ENCODE measurements around the gene KRT84.
"Not testable (repeated sequence)": the region's sequence is repeated elsewhere in the genome, so short reads cannot be mapped to it uniquely, and the experiment has no call there.

The KRT84 gene

GRCh38 chr12:52355176-52355575 is 30.3 kb downstream of the KRT84 start:
- H3K9me3 Mint-ChIP-seq, result no peaks in the 10 kb centered on the region
- H3K27me3 Mint-ChIP-seq, result peaks cover 11% of the 10 kb centered on the region
- DNase-seq (ENCODE audit: low spot score in 2 of 2) (no peak), ATAC-seq (ENCODE audit: low read depth) (no peak)
- H3K4me1 Mint-ChIP-seq, result peaks cover 18% of the 10 kb centered on the region
- H3K27ac Mint-ChIP-seq, result no peak overlapping the region
- no peak overlapping the region for H3K4me3 Mint-ChIP-seq
- no peaks in the 10 kb centered on the region for H3K36me3 Mint-ChIP-seq

GRCh38 chr12:52354200-52354599 is 31.3 kb downstream of the KRT84 start:
- H3K9me3 Mint-ChIP-seq, result no peaks in the 10 kb centered on the region
- DNase-seq (ENCODE audit: low spot score in 2 of 2) (no peak), ATAC-seq (ENCODE audit: low read depth) (no peak)
- no peak overlapping the region for H3K4me3 Mint-ChIP-seq
- H3K36me3 Mint-ChIP-seq, result no peaks in the 10 kb centered on the region
- H3K4me1 Mint-ChIP-seq, result peaks cover 14% of the 10 kb centered on the region
- H3K27ac Mint-ChIP-seq, result no peak overlapping the region
- H3K27me3 Mint-ChIP-seq, result peaks cover 7% of the 10 kb centered on the region

GRCh38 chr12:52353766-52354165 is 31.7 kb downstream of the KRT84 start:
- Mint-ChIP-seq H3K27ac (no peak overlapping the region), H3K4me3 (no peak overlapping the region), H3K27me3 (peaks cover 7% of the 10 kb centered on the region), H3K9me3 (no peaks in the 10 kb centered on the region), H3K36me3 (no peaks in the 10 kb centered on the region), H3K4me1 (peaks cover 10% of the 10 kb centered on the region)
- ATAC-seq (ENCODE audit: low read depth) (no peak), DNase-seq (ENCODE audit: low spot score in 2 of 2) (no peak)

GRCh38 chr12:52352951-52353350 is 32.5 kb downstream of the KRT84 start:
- DNase-seq (ENCODE audit: low spot score in 2 of 2) (no peak), ATAC-seq (ENCODE audit: low read depth) (no peak)
- Mint-ChIP-seq H3K27me3 (peaks cover 7% of the 10 kb centered on the region), H3K4me1 (peaks cover 6% of the 10 kb centered on the region), H3K4me3 (no peak overlapping the region), H3K9me3 (no peaks in the 10 kb centered on the region), H3K27ac (no peak overlapping the region), H3K36me3 (no peaks in the 10 kb centered on the region)

- H3K27me3 Mint-ChIP-seq, result peaks cover 7% of the 10 kb centered on the region
- DNase-seq (ENCODE audit: low spot score in 2 of 2) (no peak), ATAC-seq (ENCODE audit: low read depth) (no peak)
- H3K4me1 Mint-ChIP-seq, result peaks cover 2% of the 10 kb centered on the region
- H3K36me3 Mint-ChIP-seq, result no peaks in the 10 kb centered on the region
- no peak overlapping the region for H3K27ac Mint-ChIP-seq
- H3K4me3 Mint-ChIP-seq, result no peak overlapping the region
- H3K9me3 Mint-ChIP-seq, result no peaks in the 10 kb centered on the region
These were observed 34.0 kb downstream of the KRT84 start for GRCh38 chr12:52351196-52352059.

- Mint-ChIP-seq H3K27ac (no peak overlapping the region), H3K4me1 (peaks cover 2% of the 10 kb centered on the region), H3K36me3 (no peaks in the 10 kb centered on the region), H3K27me3 (peaks cover 7% of the 10 kb centered on the region), H3K4me3 (no peak overlapping the region), H3K9me3 (no peaks in the 10 kb centered on the region)
- DNase-seq (ENCODE audit: low spot score in 2 of 2) (no peak), ATAC-seq (ENCODE audit: low read depth) (no peak)
These were observed 34.7 kb downstream of the KRT84 start for GRCh38 chr12:52350786-52351185.

GRCh38 chr12:52350021-52350620 is 35.3 kb downstream of the KRT84 start:
- Mint-ChIP-seq H3K27ac (no peak overlapping the region), H3K4me3 (no peak overlapping the region), H3K4me1 (peaks cover 2% of the 10 kb centered on the region), H3K36me3 (no peaks in the 10 kb centered on the region), H3K9me3 (no peaks in the 10 kb centered on the region), H3K27me3 (peaks cover 7% of the 10 kb centered on the region)
- DNase-seq (ENCODE audit: low spot score in 2 of 2) (no peak), ATAC-seq (ENCODE audit: low read depth) (no peak)

- Mint-ChIP-seq H3K9me3 (no peaks in the 10 kb centered on the region), H3K4me1 (peaks cover 2% of the 10 kb centered on the region), H3K27me3 (peaks cover 9% of the 10 kb centered on the region), H3K36me3 (no peaks in the 10 kb centered on the region), H3K4me3 (no peak overlapping the region), H3K27ac (no peak overlapping the region)
- no peak for ATAC-seq (ENCODE audit: low read depth)
- no peak for DNase-seq (ENCODE audit: low spot score in 2 of 2)
These were observed 36.3 kb downstream of the KRT84 start for GRCh38 chr12:52349196-52349595.

- ATAC-seq (ENCODE audit: low read depth) (no peak), DNase-seq (ENCODE audit: low spot score in 2 of 2) (no peak)
- peaks cover 2% of the 10 kb centered on the region for H3K4me1 Mint-ChIP-seq
- peaks cover 7% of the 10 kb centered on the region for H3K27me3 Mint-ChIP-seq
- no peak overlapping the region for H3K27ac Mint-ChIP-seq
- H3K36me3 Mint-ChIP-seq, result no peaks in the 10 kb centered on the region
- H3K9me3 Mint-ChIP-seq, result peaks cover 2% of the 10 kb centered on the region
- H3K4me3 Mint-ChIP-seq, result no peak overlapping the region
These were observed 37.6 kb downstream of the KRT84 start for GRCh38 chr12:52347551-52348510.

GRCh38 chr12:52347016-52347415 is 38.4 kb downstream of the KRT84 start:
- ATAC-seq (ENCODE audit: low read depth), result no peak

GRCh38 chr12:52346593-52346992 is 38.9 kb downstream of the KRT84 start:
- Mint-ChIP-seq H3K36me3 (no peaks in the 10 kb centered on the region), H3K4me3 (no peak overlapping the region), H3K27me3 (peaks cover 6% of the 10 kb centered on the region), H3K27ac (no peak overlapping the region), H3K9me3 (peaks cover 2% of the 10 kb centered on the region), H3K4me1 (no peaks in the 10 kb centered on the region)
- no peak for DNase-seq (ENCODE audit: low spot score in 2 of 2)
- ATAC-seq (ENCODE audit: low read depth), result no peak

More at GRCh38 chr12:52347016-52347415, 38.4 kb downstream of the KRT84 start:
- Mint-ChIP-seq H3K4me3 (no peak overlapping the region), H3K27ac (no peak overlapping the region), H3K9me3 (peaks cover 2% of the 10 kb centered on the region), H3K27me3 (peaks cover 5% of the 10 kb centered on the region), H3K36me3 (no peaks in the 10 kb centered on the region), H3K4me1 (peaks cover 2% of the 10 kb centered on the region)
- DNase-seq (ENCODE audit: low spot score in 2 of 2), result no peak

- not testable (repeated sequence) for H3K4me3 Mint-ChIP-seq; ATAC-seq (ENCODE audit: low read depth); H3K4me1 Mint-ChIP-seq; DNase-seq (ENCODE audit: low spot score in 2 of 2); H3K36me3 Mint-ChIP-seq; H3K27me3 Mint-ChIP-seq; H3K9me3 Mint-ChIP-seq; H3K27ac Mint-ChIP-seq
These were observed 40.4 kb downstream of the KRT84 start for GRCh38 chr12:52345041-52345440.

- Mint-ChIP-seq H3K9me3 (peaks cover 2% of the 10 kb centered on the region), H3K4me1 (no peaks in the 10 kb centered on the region), H3K27me3 (peaks cover 8% of the 10 kb centered on the region), H3K4me3 (no peak overlapping the region), H3K36me3 (no peaks in the 10 kb centered on the region), H3K27ac (no peak overlapping the region)
- no peak for DNase-seq (ENCODE audit: low spot score in 2 of 2)
- ATAC-seq (ENCODE audit: low read depth), result no peak
These were observed 41.3 kb downstream of the KRT84 start for GRCh38 chr12:52344111-52344510.

GRCh38 chr12:52343550-52343949 is 41.9 kb downstream of the KRT84 start:
- peaks cover 13% of the 10 kb centered on the region for H3K27me3 Mint-ChIP-seq
- no peak overlapping the region for H3K4me3 Mint-ChIP-seq
- no peak for DNase-seq (ENCODE audit: low spot score in 2 of 2)
- no peaks in the 10 kb centered on the region for H3K36me3 Mint-ChIP-seq
- ATAC-seq (ENCODE audit: low read depth), result no peak
- peaks cover 2% of the 10 kb centered on the region for H3K9me3 Mint-ChIP-seq
- H3K4me1 Mint-ChIP-seq, result no peaks in the 10 kb centered on the region
- H3K27ac Mint-ChIP-seq, result no peak overlapping the region

Data from memory B cell (primary cell).